Cardiac fibroblast (primary cell): Measurements from ENCODE around the gene PHACTR3.

Experiments
- DNase-seq, 2 donors: peaks; one replicate each; pipeline versions ENCODE4 v3.0.0 to v3.0.0-alpha.2; 2010; ENCODE audit warnings: low read depth in 2 of 2
- H3K4me3 ChIP-seq, 2 donors: replicated peaks in 1 of 2; 1 replicate in 1 of 2; 2 replicates in 1 of 2; pipeline ENCODE4 v1.5.1; 2011; ENCODE audit warnings: low read depth in 2 of 2, low read length in 2 of 2, mild to moderate bottlenecking in 2 of 2, moderate library complexity in 1 of 2
- TF ChIP-seq, protein P1 (sequence below): IDR thresholded peaks from one replicate; pipeline ENCODE4 v1.5.1; 2011; ENCODE audit warnings: low read depth, mild to moderate bottlenecking, low read length, inconsistent platforms

Gene PHACTR3

DNA sequence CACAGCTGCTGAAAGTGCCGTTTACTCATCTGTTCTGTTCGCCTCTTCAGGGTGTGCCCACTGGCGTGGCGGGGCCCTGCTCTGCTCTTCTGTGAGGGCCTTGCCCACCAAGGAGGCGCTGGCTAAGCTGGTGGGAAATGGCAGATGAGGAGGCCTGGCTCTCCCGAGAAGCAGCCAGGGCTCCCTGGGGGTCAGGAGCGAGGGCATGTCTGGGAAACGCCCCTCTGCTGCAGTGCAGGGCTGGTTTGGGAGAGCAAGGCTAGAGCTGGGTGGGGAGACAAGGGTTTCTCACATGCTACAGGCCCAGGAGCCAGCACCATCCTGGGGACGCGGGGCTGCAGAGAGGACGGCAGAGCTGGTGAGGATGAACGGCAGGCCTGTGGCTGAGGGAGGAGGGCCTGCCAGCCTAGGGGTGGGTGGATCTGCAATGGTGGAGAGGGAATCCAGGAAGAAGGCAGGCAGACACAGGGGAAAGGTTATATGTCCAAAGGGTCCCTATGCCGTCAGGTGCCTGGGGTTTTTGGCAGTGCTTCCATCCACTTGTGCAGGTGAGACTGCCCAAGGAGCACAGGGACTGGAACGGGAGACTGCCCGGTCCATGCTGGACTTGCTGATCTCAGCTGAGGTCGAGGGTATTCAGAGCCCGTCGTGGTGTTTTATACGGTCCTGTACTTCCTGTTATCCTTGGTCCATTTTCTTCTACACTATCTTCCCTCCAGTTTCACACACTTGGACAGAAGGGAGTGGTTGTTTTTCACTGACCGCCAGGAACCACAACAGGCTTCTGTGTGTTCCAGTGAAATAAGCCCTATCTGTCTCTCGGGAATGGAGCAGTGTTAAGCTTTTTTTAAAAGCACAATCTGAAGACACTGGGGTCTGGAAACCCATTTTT, 209.9 kb downstream of the PHACTR3 start:
- DNase-seq: no peak
- TF ChIP-seq, protein P1, sequence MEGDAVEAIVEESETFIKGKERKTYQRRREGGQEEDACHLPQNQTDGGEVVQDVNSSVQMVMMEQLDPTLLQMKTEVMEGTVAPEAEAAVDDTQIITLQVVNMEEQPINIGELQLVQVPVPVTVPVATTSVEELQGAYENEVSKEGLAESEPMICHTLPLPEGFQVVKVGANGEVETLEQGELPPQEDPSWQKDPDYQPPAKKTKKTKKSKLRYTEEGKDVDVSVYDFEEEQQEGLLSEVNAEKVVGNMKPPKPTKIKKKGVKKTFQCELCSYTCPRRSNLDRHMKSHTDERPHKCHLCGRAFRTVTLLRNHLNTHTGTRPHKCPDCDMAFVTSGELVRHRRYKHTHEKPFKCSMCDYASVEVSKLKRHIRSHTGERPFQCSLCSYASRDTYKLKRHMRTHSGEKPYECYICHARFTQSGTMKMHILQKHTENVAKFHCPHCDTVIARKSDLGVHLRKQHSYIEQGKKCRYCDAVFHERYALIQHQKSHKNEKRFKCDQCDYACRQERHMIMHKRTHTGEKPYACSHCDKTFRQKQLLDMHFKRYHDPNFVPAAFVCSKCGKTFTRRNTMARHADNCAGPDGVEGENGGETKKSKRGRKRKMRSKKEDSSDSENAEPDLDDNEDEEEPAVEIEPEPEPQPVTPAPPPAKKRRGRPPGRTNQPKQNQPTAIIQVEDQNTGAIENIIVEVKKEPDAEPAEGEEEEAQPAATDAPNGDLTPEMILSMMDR: no peak

DNA sequence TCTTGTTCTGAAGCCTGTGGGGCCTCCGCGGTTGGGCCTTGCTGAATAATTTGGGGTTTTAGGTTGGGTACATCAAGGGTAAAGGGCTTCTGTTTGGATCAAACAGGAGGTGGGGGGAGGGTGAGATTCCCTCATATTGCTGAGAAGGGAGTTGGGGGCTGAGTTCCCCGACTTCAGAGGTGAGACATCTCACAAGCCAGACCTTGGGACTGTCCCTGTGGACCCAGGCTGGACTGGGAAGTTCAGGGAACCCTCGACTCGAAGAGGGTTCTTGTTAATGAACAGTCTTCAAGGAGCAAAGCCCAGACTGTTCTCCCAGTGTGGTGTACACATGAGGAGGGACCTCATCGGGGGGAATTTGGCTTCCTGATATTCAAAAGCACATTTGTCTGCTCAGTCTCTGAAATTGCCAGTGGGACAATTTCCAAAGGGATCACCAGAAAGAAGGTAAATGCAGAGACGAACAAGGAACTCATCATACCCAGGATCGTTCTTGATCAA, 210.6 kb downstream of the PHACTR3 start:
- no peak overlapping the region for H3K4me3 ChIP-seq
- no peak for DNase-seq
- TF ChIP-seq, protein P1: no peak

More for the DNA sequence above, 209.9 kb downstream of the PHACTR3 start:
- no peak overlapping the region for H3K4me3 ChIP-seq

DNA sequence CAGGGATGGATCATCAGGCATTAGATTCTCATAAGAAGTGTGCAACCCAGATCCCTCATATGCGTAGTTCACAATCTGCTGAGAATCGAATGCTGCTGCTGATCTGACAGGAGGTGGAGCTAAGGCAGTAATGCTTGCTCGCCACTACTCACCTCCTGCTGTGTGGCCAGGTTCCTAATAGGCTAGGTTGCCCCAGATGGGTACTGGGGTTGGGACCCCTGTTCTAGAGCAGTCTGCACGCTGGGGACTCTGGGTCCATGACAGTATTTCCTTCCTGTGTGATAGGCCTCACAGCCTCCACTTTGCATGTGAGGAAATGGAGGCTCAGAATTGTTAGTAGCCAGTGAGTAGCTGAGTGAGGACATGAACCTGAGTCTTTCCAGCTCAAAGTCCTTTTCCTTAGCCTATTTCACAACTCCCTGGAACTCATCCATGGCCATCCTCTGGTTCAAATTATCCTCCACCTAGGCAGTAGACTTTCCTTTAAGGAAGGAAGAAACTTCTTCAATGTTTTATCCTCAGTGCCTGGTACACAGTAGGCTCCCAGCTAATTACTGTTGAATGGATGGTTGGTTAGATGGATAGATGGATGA, 211.9 kb downstream of the PHACTR3 start:
- DNase-seq: no peak
- H3K4me3 ChIP-seq: no peak overlapping the region
- TF ChIP-seq, protein P1: no peak

DNA sequence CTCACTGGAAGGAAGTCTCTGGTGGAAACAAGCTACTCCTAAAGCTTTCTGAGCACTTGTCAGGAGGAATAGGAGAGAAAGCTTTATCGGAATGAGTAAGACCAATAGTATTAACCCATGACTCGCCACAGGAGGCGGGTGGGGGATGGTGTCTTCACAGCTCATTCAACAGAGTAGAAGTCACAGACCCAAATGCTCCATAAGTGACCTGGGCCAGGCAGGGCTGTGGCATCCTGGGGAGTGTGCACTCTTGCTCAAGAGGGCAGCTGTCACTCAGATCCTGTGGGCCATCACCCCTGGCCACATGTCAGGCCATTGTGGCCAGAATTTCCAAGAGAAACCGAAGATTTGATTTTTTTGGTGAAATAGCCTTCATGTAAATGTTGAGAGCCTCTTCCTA, 213.1 kb downstream of the PHACTR3 start:
- TF ChIP-seq, protein P1: no peak
- H3K4me3 ChIP-seq: no peak overlapping the region
- DNase-seq: no peak

DNA sequence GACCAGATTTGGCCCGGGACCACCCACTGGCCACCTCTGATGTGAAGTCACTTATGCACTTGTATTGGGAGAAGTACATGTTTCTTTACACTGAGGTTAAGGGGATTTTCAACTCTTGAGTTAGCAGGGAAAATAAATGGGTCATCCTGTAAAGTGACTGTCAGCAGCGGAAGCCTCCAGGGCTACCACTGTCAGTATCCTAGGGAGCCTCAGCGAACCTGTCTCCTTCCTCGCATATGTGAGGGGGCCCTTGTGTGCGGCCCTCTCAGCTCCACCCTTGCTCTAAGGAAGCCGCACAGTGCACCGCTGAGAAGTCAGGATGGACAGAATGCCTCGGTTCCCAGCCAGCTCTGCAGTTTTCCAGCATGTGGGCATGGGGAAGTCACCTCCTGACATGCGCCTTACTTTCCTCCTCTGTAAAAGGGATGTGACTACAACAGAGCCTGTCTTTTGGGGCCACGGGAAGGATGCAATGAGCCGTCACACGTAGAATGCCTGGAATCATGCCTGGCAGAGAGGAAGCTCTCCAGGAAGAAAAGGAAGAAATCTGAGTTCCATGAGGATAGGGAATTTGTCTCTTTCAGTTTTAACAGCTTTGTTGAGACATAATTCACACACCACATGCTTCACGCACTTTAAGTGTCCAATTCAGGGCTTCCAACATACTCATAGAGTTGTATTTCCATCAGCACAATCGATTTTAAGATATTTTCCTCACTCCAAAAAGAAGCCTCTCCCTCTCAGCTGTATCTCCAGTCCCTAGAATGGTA, 213.7 kb downstream of the PHACTR3 start:
- TF ChIP-seq, protein P1: no peak
- no peak overlapping the region for H3K4me3 ChIP-seq
- DNase-seq: no peak

DNA sequence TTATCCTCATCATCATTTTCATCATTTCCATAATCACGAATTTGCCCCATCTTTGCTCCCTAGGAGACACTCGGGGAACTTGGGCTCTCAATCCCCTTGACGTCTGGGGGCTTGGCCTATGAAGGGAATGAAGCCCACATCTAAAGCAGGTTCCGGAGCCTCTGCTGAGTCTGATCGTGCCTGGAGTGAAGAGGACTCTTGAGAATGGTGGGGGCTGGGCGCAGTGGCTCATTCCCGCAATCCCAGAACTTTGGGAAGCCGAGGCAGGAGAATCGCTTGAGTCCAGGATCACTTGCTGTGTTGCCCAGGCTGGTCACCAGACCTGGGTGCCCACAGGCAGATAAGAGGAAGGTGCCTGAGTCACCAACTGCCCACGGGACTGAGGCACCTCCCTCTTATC, 214.6 kb downstream of the PHACTR3 start:
- DNase-seq: no peak
- H3K4me3 ChIP-seq: no peak overlapping the region
- TF ChIP-seq, protein P1: no peak
